DOHH2 (cell line): Measurements from ENCODE around the gene STK32B.

ENCODE experiments used
- EZH2phosphoT487 ChIP-seq: fragments of 200-600 bp; sonication (generic); IDR thresholded peaks from 2 replicates; pipeline ENCODE4 v1.6.1; 2017; ENCODE audit warnings: borderline replicate concordance, mild to moderate bottlenecking, antibody characterized with exemption, low read length, moderate library complexity, mixed read lengths
- TF ChIP-seq, protein P1 (sequence below): fragments of 200-600 bp; sonication (generic); IDR thresholded peaks from one replicate; pipeline ENCODE4 v1.5.1; 2014; ENCODE audit warnings: antibody characterized with exemption, mild to moderate bottlenecking, low read depth, low read length; ENCODE audit not compliant: poor library complexity, severe bottlenecking

- TF ChIP-seq EZH2phosphoT487: no peak
- TF ChIP-seq, protein P1, sequence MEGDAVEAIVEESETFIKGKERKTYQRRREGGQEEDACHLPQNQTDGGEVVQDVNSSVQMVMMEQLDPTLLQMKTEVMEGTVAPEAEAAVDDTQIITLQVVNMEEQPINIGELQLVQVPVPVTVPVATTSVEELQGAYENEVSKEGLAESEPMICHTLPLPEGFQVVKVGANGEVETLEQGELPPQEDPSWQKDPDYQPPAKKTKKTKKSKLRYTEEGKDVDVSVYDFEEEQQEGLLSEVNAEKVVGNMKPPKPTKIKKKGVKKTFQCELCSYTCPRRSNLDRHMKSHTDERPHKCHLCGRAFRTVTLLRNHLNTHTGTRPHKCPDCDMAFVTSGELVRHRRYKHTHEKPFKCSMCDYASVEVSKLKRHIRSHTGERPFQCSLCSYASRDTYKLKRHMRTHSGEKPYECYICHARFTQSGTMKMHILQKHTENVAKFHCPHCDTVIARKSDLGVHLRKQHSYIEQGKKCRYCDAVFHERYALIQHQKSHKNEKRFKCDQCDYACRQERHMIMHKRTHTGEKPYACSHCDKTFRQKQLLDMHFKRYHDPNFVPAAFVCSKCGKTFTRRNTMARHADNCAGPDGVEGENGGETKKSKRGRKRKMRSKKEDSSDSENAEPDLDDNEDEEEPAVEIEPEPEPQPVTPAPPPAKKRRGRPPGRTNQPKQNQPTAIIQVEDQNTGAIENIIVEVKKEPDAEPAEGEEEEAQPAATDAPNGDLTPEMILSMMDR: no peak
These were observed 106.8 kb downstream of the STK32B start for GRCh38 chr4:5157791-5158770.
